H1 (cell line): ENCODE measurements around the gene GJA8.
"Not testable (repeated sequence)": the region's sequence is repeated elsewhere in the genome, so short reads cannot be mapped to it uniquely, and the experiment has no call there.

Source experiments
- CBX8 ChIP-seq: fragments of 300-800, 300-1000 bp; sonication (generic); IDR thresholded peaks from 2 replicates; pipeline ENCODE4 v1.7.1; 2016; ENCODE audit warnings: low read depth, low read length, borderline replicate concordance
- HDAC6 ChIP-seq: IDR thresholded peaks from one replicate; pipeline ENCODE4 v1.7.1; 2012; ENCODE audit warnings: low read depth, mild to moderate bottlenecking, inconsistent platforms, low read length, moderate library complexity
- TAF1 ChIP-seq: IDR thresholded peaks from 2 replicates; pipeline ENCODE4 v1.6.1; 2011; ENCODE audit warnings: mild to moderate bottlenecking, low read depth, low read length
- TF ChIP-seq, protein P1 (sequence below): IDR thresholded peaks from 2 replicates; pipeline ENCODE4 v1.6.1; 2012; ENCODE audit warnings: inconsistent platforms

DNA sequence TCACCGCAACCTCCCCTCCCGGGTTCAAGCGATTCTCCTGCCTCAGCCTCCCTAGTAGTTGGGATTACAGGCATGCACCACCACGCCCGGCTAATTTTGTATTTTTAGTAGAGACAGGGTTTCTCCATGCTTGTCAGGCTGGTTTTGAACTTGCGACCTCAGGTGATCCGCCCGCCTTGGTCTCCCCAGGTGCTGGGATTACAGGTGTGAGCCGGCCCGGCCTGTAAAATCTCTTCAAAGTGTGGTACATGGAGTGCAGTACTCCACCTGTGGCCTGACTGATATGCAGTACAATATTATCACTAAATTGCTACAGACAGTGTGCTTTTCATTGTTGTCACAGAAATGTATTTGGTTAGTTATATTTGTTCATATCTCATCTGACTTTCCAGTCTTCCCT lies 25.1 kb downstream of the GJA8 start:
- TF ChIP-seq CBX8, TAF1, HDAC6: not testable (repeated sequence)
- TF ChIP-seq, protein P1, sequence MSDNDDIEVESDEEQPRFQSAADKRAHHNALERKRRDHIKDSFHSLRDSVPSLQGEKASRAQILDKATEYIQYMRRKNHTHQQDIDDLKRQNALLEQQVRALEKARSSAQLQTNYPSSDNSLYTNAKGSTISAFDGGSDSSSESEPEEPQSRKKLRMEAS = not testable (repeated sequence)
